ENCODE data around the gene APIP. TPM values are rescaled to one million over a fixed set of nuclear protein-coding genes. Genes with fewer than 3 reads are reported as not detected.
A peak's percentile ranks its signal among the peaks of the same experiment; 100 is the strongest.

Gene APIP
- total RNA-seq, 1 experiment from 2014 or later = 24.3 TPM

DNA sequence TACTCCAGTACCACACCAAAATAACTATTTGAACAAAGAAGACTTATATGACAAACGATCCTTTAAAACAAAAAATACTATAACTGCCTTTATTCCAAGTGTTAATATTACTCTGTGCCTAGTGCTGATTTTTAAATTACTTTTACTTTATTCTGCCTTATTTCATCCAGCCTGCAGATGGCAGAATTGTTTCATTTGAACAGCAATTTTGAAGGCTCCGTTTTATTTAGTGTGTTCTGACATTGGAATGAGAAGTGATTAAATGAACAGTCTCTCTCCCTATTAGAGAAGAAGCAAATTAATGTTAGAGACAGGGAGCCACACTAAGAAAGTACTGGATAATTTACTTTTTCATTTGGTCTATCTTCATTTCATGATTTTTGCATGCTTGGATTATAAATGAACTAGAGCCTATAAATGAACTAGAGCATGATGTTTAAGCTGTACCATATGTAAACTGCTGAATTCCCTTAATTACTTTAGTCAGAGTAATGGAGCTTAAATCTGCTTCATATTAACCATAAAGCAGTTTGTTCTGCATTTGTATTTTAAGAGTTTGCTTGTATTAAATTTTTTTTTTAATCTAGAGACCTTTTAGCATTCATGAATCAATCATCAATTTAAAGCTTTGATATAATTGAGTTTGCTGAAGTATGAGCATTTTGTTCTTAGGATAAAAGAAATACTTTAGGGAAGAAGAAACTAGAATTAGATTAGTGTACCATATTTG, 10.1 kb upstream of the APIP start:
- Mint-ChIP-seq H3K4me3 (no peak overlapping the region), H3K4me1 (peaks cover 26% of the 10 kb centered on the region), H3K9me3 (no peaks in the 10 kb centered on the region), H3K27ac (no peak overlapping the region), H3K27me3 (ENCODE audit: low read depth) (no peaks in the 10 kb centered on the region), H3K36me3 (no peaks in the 10 kb centered on the region)
- DNase-seq (ENCODE audit: low spot score) (no peak), ATAC-seq (no peak; the same call in 1 of the 2 replicates)
- no peak for TF ChIP-seq ESRRA (CRISPR knock-in tag; IDR thresholded peaks at IDR 0.05; ENCODE audit: borderline replicate concordance)
- TF ChIP-seq, protein P1, sequence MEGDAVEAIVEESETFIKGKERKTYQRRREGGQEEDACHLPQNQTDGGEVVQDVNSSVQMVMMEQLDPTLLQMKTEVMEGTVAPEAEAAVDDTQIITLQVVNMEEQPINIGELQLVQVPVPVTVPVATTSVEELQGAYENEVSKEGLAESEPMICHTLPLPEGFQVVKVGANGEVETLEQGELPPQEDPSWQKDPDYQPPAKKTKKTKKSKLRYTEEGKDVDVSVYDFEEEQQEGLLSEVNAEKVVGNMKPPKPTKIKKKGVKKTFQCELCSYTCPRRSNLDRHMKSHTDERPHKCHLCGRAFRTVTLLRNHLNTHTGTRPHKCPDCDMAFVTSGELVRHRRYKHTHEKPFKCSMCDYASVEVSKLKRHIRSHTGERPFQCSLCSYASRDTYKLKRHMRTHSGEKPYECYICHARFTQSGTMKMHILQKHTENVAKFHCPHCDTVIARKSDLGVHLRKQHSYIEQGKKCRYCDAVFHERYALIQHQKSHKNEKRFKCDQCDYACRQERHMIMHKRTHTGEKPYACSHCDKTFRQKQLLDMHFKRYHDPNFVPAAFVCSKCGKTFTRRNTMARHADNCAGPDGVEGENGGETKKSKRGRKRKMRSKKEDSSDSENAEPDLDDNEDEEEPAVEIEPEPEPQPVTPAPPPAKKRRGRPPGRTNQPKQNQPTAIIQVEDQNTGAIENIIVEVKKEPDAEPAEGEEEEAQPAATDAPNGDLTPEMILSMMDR (IDR thresholded peaks at IDR 0.05) = 0 out of 2 replicates have a peak, but pooled peaks have one; percentile 17
- TF ChIP-seq, protein P2, sequence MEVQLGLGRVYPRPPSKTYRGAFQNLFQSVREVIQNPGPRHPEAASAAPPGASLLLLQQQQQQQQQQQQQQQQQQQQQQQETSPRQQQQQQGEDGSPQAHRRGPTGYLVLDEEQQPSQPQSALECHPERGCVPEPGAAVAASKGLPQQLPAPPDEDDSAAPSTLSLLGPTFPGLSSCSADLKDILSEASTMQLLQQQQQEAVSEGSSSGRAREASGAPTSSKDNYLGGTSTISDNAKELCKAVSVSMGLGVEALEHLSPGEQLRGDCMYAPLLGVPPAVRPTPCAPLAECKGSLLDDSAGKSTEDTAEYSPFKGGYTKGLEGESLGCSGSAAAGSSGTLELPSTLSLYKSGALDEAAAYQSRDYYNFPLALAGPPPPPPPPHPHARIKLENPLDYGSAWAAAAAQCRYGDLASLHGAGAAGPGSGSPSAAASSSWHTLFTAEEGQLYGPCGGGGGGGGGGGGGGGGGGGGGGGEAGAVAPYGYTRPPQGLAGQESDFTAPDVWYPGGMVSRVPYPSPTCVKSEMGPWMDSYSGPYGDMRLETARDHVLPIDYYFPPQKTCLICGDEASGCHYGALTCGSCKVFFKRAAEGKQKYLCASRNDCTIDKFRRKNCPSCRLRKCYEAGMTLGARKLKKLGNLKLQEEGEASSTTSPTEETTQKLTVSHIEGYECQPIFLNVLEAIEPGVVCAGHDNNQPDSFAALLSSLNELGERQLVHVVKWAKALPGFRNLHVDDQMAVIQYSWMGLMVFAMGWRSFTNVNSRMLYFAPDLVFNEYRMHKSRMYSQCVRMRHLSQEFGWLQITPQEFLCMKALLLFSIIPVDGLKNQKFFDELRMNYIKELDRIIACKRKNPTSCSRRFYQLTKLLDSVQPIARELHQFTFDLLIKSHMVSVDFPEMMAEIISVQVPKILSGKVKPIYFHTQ (CRISPR knock-in tag; IDR thresholded peaks at IDR 0.05) = no peak
- TF ChIP-seq ZNF138 (CRISPR knock-in tag; conservative IDR thresholded peaks at IDR 0.05) = no peak
- TF ChIP-seq ZNF263 (CRISPR knock-in tag; IDR thresholded peaks at IDR 0.05; ENCODE audit: low read depth) = no peak
- TF ChIP-seq, protein P3, sequence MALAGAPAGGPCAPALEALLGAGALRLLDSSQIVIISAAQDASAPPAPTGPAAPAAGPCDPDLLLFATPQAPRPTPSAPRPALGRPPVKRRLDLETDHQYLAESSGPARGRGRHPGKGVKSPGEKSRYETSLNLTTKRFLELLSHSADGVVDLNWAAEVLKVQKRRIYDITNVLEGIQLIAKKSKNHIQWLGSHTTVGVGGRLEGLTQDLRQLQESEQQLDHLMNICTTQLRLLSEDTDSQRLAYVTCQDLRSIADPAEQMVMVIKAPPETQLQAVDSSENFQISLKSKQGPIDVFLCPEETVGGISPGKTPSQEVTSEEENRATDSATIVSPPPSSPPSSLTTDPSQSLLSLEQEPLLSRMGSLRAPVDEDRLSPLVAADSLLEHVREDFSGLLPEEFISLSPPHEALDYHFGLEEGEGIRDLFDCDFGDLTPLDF (CRISPR knock-in tag; IDR thresholded peaks at IDR 0.05) = no peak
- TF ChIP-seq, protein P4, sequence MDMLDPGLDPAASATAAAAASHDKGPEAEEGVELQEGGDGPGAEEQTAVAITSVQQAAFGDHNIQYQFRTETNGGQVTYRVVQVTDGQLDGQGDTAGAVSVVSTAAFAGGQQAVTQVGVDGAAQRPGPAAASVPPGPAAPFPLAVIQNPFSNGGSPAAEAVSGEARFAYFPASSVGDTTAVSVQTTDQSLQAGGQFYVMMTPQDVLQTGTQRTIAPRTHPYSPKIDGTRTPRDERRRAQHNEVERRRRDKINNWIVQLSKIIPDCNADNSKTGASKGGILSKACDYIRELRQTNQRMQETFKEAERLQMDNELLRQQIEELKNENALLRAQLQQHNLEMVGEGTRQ (CRISPR knock-in tag; IDR thresholded peaks at IDR 0.05) = no peak
- ChIA-PET CTCF (interaction anchor here (0.6 to 3.0 kb wide), 4 partner anchors 311 to 562 kb away, joined by 3 to 17 read pairs (median 10); no protein-coding TSS in a partner anchor), POLR2A (interaction anchor here (0.7 kb wide), 1 partner anchor 1325 kb away, joined by 3 read pairs; no protein-coding TSS in a partner anchor)

DNA sequence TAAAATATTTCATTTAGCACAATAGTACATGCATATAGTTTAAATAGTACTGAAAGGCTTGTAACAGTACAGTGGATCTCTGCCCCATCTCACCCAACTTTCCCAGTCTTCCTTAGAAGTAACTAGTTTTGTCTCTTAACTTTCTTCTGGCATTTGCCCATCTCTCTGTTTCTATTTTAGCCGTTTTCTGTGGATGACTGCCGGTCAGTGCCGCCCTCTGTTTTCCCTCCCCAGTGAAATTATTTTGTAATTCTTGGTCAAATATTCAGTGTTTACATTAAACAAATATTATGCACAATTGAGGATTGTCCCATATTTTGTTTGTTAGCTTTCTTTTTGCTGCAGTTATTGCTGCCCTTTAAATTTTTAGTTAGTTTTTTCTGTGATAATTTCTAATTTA, 8.5 kb upstream of the APIP start:
- ChIA-PET POLR2A (no interaction called here), CTCF (interaction anchor here (0.8 to 3.0 kb wide), 4 partner anchors 316 to 467 kb away, joined by 3 to 17 read pairs (median 8); no protein-coding TSS in a partner anchor)
- H3K9me3 Mint-ChIP-seq = no peaks in the 10 kb centered on the region
- TF ChIP-seq, protein P5, sequence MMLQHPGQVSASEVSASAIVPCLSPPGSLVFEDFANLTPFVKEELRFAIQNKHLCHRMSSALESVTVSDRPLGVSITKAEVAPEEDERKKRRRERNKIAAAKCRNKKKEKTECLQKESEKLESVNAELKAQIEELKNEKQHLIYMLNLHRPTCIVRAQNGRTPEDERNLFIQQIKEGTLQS (CRISPR knock-in tag; conservative IDR thresholded peaks at IDR 0.05) = no peak
- TF ChIP-seq, protein P6, sequence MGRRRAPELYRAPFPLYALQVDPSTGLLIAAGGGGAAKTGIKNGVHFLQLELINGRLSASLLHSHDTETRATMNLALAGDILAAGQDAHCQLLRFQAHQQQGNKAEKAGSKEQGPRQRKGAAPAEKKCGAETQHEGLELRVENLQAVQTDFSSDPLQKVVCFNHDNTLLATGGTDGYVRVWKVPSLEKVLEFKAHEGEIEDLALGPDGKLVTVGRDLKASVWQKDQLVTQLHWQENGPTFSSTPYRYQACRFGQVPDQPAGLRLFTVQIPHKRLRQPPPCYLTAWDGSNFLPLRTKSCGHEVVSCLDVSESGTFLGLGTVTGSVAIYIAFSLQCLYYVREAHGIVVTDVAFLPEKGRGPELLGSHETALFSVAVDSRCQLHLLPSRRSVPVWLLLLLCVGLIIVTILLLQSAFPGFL (CRISPR knock-in tag; IDR thresholded peaks at IDR 0.05; ENCODE audit: borderline replicate concordance) = no peak
- TF ChIP-seq TEAD4 (CRISPR knock-in tag; IDR thresholded peaks at IDR 0.05) (no peak), NFYB (CRISPR knock-in tag; conservative IDR thresholded peaks at IDR 0.05; ENCODE audit: low read depth) (no peak), ZNF416 (CRISPR knock-in tag; IDR thresholded peaks at IDR 0.05) (no peak), ESRRA (CRISPR knock-in tag; IDR thresholded peaks at IDR 0.05; ENCODE audit: borderline replicate concordance) (no peak), ZNF671 (CRISPR knock-in tag; IDR thresholded peaks at IDR 0.05) (no peak)
- TF ChIP-seq, protein P7, sequence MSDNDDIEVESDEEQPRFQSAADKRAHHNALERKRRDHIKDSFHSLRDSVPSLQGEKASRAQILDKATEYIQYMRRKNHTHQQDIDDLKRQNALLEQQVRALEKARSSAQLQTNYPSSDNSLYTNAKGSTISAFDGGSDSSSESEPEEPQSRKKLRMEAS (CRISPR knock-in tag; IDR thresholded peaks at IDR 0.05) = no peak
- H3K4me3 Mint-ChIP-seq = no peak overlapping the region
- H3K27ac Mint-ChIP-seq = no peak overlapping the region
- H3K4me1 Mint-ChIP-seq = peaks cover 16% of the 10 kb centered on the region
- H3K36me3 Mint-ChIP-seq = no peaks in the 10 kb centered on the region
- ATAC-seq = no peak
- no peak for DNase-seq (ENCODE audit: low spot score)
- H3K27me3 Mint-ChIP-seq (ENCODE audit: low read depth) = no peaks in the 10 kb centered on the region
